B cell (primary cell): ENCODE data around the gene WARS2.

Experiments
- CTCF ChIP-seq: fragments of 200-600 bp; IDR thresholded peaks from one replicate; pipeline ENCODE4 v1.8.0; 2022; ENCODE audit warnings: antibody characterized with exemption, mild to moderate bottlenecking
- EZH2 ChIP-seq: IDR thresholded peaks from 2 replicates; pipeline ENCODE4 v1.6.1; 2012; ENCODE audit warnings: borderline replicate concordance, low read depth, mild to moderate bottlenecking, moderate library complexity, low read length; ENCODE audit not compliant: insufficient read depth, poor library complexity, severe bottlenecking

- no peak for TF ChIP-seq CTCF
- TF ChIP-seq EZH2, result no peak
Observed at GRCh38 chr1:119139403-119139802, 1.1 kb downstream of the WARS2 start.
